ENCODE results near the gene ZNF609.

DNA sequence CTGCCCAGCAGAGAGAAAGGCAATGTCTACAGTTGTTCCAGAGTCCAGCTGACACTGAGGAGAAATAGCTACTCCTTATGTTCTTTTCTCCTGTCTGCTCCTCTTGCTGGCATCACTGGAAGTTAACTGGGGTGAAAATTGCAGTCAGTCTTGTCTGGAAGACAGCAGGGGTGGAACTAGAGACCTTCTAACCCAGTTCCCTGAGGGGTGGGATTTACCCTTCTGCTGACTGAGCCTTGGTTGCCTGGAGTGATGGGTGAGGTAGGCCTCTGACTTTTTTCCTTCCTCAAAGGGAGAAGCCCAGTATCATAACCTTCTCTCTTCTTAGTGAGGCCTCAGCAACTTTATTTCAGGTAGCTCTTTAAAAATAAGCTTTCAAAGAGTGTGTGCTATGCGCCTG, 16.2 kb downstream of the ZNF609 start:
- TF ChIP-seq ZNF274 (IDR thresholded peaks at IDR 0.05; ENCODE audit: low read depth, low read length), result no peak
- TF ChIP-seq SUZ12 (IDR thresholded peaks at IDR 0.05; ENCODE audit: extremely low read depth, insufficient read depth, insufficient read length), result no peak
